Stimulated activated CD8-positive, alpha-beta memory T cell treated with anti-CD3 and anti-CD28 coated beads, Interleukin-7, amount 100 ng/mL, for 48 hours (primary cell): ENCODE data around the gene FRY.

Experiments used
- DNase-seq, 2 donors: peaks; one replicate each; pipeline ENCODE4 v3.0.0-alpha.2; 2020; ENCODE audit warnings: low read depth in 1 of 2; ENCODE audit errors: extremely low read depth in 1 of 2

FRY gene

DNA sequence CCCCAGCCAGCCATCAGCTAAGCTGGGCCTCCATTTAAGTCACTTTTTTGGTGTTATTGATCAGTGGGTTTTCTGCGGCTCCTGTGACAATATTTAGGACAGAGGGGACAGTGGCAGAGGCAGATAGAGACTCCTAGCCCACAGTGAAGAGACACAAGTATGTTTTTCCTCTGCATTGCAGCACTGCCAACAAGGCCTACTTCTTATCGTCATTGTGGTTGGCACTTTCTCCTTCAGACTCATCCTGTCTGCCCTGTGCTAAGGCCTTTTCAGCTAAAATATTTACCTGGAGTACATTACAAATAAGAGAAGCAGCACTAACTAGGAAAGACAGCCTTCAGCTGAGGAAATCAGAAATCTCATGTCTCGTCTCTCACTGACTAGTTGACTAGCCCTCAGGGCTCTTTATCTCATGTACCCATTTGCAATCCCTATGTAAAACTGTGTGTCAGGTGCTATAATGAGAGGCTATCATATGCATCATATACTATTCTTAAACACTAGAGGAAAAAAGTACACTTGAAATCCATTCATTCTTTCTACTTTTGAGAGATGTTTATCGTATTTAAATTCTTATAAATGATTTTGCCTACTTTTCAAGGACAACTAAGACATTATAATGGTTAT, 221.4 kb downstream of the FRY start:
- no peak for DNase-seq

DNA sequence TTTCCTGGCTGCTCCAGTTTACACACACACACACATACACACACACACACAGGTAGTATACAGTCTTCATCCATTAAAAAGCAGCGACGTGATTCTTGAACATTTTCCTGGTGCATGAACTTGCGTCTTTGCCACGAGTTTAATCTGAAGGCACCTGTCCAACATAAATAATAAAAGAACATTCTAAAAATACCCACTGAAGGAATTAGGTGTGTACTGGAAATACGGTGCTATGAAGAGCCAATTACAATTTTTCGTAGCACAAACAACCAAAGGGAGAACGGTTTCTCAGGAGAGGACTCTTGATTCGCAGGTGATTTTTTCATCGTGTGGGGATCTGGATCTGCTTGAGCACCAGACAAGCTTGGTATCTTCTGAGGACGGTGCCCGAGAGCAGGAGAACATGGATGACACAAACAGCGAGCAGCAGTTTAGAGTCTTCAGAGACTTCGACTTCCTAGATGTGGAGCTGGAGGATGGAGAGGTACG, 222.4 kb downstream of the FRY start:
- DNase-seq = no peak

DNA sequence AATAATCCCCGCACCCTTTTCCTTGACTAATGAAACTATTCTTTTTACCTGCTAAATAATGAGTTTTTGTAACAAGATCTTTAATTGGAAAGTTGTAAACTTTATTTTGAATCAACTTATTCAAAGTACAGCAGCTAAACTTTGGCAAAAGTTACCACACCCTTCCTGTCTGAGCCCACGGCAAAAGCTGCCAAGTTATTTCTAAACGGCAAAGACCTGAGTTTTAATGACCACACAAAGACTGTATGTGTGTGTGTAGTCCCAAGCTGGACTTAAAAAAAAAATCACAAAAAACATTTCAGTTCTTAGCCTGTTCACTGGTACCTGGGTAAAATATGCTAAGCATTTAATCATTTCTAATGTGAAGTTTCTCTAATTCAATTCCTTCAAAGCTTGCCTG, 222.8 kb downstream of the FRY start:
- DNase-seq = no peak

DNA sequence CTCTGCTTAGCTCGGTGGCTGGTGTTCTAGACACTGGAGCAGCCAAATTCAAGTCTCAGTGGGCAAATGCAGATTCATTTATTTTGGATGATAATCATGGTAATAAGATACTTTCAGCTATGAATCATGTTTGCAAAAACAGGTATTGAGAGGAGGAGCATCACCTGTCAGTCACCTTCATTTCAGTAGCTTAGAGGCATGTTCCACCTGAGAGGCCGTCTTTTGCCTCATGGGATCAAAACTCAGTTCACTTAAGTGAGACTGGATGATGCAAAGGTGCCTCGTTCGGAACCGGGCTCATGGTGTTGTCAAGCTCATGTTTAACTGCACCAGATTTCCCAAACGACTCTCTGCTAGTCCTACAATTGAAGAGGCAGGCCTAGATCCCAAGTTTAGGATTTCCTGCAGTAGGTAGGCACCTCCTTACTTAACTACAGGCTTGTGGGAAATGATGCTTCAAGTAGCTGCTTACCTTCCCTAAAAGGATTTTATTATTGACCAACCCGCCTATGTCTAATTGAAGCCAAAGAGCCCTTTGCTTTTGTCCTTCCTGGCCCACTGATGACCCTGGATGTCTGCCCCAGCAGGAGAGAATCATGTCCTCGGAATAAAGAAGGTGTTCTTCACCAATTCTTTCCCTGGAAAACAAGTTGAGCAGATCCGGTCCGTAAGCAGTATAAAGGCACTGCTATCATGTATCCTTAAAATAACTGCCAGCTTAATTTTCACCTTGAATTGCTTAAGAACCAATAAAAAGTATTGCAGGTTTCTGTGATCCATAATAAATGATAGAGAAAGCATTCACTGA, 223.5 kb downstream of the FRY start:
- DNase-seq = no peak

DNA sequence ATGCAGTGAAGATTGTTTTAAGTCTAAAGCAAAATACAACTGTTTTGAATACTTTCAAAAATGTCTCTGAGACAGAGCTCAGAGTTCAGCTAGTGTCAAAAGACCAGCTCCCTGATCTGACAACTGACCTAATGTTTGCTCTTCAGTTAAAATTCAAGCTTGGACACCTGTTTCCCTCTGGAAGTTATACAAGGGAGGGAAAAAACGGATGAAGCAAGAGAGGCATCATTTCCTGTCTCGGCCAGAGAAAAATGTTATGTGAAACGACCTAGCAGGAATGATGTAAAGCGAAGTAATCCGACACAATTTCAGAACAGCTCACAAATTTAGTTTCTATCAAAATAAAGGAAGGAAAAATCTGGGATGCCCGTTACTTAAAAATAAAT, 224.1 kb downstream of the FRY start:
- DNase-seq = no peak

DNA sequence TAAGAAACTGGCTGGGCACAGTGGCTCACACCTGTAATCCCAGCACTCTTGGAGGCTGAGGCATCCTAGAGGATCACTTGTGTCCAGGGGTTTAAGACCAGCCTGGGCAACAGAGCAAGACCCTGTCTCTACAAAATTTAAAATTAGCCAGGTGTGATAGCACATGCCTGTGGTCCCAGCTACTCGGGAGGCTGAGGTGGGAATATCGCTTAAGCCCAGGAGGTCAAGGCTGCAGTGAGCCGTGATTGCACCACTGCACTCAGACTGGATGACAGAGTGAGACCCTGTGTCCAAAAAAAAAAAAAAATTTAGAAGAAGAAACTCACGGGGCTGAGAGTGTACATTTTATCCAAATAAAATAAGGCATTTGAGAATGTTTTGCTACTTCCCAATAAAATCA, 224.7 kb downstream of the FRY start:
- DNase-seq = no peak

DNA sequence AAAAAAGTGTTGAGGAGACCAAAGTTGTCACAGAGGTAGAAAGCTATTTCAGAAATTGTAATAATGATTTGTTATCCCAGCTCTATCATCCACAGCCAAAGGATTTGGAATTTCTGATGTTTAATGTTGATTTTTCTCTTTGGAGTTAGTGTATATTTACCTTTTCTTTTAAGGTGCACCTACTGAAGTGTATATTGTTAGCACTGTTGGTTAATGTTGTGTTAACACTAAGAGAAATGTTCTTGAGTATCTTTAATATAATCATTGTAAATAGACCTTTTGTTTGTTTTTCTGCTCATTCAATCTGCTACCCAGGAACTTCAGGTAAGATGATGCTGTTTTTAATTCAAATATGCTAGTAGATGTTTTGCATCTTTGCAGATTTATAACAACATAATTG, 226.1 kb downstream of the FRY start:
- no peak for DNase-seq

DNA sequence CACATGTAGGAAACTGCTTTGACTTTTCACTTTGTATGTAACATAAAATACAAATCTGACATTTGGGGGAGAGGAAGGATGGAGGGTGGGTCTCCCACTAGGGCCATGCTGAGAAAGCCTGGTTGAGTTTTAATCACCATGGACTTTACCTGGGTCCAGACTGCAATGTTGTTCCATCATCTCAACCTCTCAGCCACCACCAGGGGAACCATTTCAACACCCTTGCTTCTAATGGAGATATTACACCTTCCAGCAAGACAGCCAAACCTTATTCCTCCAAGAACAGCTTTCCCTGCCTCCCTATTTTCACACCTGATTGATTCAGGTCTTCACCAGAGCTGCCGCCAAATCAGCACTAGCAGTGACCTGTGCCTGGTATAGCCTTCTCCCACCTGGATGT, 227.5 kb downstream of the FRY start:
- DNase-seq = no peak

DNA sequence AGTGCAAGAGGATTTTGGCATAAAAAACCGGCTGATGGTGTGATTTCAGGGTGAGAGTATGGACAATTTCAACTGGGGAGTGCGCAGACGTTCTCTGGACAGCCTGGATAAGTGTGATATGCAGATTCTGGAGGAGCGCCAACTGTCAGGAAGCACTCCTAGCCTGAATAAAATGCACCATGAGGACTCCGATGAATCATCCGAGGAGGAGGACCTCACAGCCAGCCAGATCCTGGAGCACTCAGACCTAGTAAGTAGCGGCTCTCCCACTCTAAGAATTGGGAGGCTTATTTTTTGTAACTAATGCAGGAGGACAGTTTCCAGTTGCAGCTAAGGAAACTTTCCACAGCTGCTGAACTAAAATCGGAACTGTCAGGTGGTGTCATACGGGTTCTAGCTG, 230.0 kb downstream of the FRY start:
- no peak for DNase-seq

DNA sequence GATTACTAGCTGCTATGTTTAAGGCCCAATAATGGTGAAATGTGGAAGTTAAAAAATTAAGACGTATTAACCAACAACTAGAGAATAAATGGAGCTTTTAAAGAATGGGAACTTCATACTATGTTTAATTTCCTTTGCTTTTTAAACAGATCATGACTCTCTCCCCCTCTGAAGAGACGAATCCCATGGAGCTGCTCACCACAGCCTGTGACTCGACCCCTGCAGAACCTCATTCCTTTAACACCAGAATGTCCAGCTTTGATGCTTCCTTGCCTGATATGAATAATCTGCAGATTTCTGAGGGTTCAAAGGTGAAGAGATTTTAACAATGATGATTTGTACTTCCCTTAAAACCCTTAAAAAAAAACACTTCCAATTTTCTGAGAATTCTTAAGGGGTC, 230.6 kb downstream of the FRY start:
- no peak for DNase-seq

DNA sequence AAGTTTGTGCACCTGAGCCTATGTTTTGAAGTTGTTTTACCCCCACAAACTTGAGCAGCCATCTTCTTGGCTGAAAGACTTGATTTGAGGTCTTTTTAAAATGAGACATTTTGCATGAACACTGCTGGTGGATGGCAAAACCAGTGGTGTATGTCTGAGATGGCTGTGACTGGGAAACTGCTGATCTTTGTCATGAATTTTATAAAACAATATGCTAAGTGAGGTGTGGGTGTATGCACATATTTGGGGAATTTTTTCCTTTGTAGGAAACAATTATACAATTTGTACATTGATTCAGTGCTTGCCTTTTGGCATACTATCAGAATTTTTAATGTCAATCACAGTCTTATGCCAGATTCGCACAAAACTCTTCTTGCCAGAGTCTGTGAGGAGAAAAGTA, 231.0 kb downstream of the FRY start:
- no peak for DNase-seq

DNA sequence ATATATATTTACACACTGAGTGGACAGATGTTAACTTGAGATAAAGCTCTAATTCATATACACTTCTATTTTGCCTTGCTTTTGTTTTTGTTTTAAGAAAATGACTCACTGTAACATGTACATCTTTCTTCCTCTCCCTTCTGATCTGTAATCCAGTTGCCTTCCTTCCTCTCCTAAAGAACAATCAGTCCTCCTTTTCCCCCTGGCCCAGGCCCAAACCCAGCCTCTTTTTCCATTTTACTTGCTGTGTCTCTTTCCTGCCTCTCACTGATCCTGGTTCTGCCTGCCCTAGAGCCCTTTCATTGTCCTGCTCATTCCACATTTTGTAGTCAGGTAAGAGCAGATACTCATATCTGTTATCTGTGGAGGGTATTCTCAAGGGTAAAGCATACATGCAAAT, 232.8 kb downstream of the FRY start:
- DNase-seq = no peak

DNA sequence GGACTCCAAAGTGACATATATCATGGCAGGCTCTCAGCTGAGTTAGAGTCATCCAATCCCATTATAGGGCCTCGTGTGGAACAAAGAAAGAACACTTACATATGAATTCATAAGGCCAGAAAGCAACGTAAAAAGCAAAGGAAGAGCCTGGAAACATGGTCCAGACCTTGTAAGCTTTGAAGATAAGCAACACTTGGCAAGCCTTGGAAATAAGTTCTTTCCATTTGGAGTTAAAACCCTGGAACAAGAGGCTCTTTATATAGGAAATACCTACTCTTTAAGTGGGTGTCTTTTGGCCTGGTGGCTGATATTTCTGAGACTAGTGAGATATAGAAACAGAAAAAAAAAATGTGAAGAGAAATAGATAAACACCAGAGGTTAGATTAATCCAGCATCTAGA, 234.2 kb downstream of the FRY start:
- DNase-seq = no peak

DNA sequence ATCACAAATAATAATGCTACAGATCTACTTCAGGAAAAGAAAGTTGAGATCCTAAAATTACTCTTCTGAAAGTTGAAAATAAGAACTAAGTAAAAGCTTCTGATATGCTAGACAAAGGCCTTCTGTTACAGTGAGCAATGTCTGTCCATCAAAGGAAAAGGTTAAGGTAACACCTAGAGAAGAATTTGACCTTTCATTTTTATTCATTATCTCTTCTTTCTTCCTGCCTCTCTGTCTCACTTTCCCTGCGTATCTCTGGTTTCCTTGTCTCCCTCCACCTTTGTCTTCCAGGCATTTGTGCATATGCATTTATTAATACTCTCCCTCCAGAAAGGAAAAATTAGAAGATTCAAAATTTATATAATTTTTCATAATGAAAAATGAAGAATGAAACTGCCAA, 234.6 kb downstream of the FRY start:
- DNase-seq = no peak

DNA sequence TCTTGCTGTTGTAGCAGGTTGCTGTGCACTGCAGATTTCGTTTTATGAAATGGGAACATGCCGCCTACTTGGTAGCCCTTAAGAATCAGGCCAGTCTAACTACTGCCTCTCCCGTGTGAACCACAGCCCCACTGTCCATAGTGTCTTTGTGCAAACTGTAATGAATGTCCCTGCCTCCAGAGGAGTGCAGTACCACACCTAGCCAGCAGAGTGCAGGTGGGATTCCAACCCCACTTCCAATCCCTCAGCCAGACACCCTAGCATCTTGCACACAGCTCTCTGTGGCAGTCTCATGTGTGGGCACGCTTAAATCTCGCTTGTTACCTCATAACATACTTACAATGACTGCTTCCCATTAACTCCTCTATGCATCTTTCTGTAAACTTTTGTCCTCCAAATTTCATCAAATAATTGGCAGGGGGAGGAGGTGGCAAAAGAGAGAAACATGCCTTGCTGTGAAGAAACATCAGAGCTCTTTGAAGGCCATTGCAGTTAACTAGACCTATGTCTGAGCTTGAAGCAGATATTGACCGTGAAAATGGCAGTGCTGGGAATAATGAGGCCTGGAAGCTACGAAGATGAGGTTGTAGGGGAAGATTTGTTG, 236.4 kb downstream of the FRY start:
- peak in 1 of 2 donors; percentile 8 for DNase-seq

DNA sequence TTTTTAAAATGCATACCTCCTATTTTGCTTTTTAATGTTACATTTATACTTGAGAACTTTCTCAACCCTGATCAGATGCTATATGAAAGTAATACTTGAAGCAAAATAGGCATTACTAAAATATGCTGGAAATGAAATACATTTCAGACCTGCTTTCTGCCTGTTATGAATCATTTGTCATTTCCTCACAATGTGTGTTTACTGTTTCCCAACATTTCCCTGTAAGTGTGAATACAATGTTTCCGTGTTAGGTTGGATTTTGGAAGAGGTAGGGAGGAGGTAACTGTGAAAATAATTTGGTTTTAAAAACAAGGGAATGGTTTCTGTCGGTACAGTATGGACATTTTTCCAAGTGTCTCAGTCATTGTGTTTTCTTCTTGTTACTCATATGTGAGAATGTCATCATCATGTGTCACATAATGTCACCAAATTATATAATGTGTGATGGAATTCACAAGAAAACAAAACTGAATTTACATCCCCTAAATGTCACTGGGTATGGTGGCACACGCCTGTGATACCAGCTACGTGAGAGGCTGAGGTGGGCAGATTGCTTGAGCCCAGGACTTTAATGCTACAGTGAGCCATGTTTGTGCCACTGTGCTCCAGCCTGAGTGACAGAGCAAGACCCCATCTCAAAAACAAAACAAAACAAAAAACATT, 240.6 kb downstream of the FRY start:
- DNase-seq = no peak

DNA sequence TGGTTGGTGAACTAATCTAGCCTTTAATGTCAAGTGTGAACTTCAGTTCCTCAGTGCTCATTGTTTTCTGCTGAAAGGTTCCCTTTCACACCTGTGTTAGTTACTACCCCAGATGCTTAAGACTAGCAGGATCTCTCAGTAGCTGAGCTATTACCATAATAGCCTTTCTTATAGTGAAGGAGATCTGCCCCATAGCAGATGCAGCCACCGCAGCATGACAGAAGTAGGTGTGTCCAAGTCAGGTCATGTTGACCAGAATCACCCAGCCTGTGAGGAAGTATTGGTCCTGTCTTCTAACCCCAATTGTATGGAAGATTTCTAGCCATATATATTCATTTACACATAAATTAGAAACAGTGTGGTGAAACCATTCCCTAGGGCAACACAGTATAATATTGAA, 246.3 kb downstream of the FRY start:
- no peak for DNase-seq

DNA sequence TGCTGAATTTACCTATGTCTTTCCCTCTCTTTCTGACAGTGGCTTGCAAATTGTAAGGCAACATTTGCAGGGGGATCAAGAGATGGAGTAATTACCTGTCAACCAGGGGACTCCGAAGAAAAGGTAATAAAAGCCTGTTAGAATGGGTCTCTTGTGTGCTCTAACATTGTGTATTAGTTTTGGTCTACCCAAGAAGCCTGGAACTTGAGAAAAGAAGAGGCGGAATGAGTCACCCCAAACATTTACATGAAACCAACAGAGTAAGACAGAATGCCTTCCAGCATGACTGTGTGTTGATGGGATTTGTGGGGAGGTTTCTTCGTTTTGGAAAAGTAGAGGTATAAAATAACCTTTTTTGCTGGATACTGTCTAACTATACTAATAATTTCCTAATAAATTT, 246.9 kb downstream of the FRY start:
- no peak for DNase-seq

DNA sequence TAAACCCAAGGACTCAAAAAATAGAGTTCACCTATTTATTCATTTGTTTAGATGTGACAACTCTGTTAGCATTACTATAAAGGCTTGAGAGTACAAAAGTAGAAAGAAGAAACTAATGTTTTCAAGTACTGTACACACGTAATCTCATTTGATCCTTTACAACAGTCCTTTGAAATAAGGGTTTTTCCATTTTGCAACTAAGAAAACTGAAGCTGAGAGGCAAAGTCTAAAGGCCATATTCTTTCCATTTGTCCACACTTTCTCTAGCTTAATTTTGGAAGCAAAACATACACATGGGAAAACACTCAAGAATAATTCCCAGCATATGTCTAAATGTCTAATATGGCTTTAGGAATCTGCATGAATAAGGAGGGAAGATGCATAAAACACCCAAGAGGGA, 249.5 kb downstream of the FRY start:
- no peak for DNase-seq

DNA sequence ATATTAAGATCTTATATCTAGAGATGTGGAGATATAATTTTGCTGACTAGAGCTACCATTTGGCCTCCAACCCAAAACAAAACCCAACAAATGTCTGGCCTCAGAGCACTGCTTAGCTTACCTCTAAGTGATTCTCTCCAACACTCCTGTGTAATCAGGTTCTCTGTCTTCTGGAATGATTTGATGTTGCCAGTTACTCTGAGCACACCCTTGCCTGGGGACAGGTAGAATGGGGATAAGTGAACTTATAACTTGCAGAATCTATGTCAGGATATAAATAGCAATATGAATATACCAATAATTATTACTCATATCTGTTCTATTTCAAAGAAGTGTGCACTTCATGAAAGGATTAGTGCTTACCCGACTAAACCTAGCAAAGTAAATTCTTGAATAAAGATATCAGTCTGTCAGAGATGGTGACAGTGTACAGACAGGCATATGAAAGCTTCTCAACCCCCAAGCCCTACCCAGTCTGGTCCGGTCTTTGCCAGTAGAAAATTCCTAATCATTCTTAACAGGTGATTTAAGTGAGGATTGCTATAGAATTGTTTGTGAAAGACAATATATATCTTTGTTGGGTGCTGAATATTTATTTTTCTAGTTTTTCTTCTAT, 250.6 kb downstream of the FRY start:
- DNase-seq = no peak

DNA sequence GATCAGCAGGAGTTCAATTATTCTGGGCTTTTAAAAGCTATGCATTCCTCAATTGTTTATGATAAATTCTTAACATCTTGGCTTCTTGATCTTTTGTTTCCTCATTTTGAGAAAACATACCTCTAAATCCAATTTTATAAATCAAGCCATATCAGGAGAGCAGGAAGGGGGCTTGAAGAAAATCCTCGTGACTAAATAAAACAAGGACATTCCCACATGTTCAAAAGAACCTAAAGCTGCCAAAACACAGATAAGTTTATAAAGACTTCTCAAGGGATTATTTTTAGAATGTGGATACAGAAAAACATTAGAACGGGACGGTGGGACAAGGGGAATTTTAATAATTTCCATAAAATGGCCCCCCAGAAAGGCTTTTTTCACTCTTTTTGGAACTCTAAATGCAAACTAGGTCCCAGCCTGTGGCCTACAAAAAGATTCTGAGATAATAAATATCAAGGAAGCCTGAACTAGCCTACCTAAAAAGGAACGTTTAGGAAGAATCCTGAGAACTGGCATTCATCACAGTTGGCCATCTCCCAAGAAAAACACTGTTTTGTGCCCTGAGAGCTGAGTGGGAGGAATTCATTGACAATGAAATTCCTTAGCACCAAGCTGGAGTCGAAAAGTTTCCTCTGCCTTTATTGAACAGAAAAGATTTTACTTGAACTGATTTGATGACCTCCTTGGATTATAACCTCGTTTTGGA, 253.5 kb downstream of the FRY start:
- no peak for DNase-seq
